ENCODE results near the gene TNRC6B.
A peak's percentile ranks its signal among the peaks of the same experiment; 100 is the strongest.
"Not testable (repeated sequence)": the region's sequence is repeated elsewhere in the genome, so short reads cannot be mapped to it uniquely, and the experiment has no call there.

TNRC6B gene

GRCh38 chr22:40177738-40178416, at the start of gene TNRC6B:
Gene TNRC6B, plus strand, starts transcription at chr22:40177925. Its CDS starts 211 bp downstream, at chr22:40178136.
- DNase-seq (ENCODE audit: low read depth in 2 of 2) = peak; percentile 51 to 78

- DNase-seq (ENCODE audit: low read depth in 2 of 2) = peak in 1 of 2 donors; percentile 14
These were observed 48.7 kb upstream of the TNRC6B start for GRCh38 chr22:40128989-40129388.

GRCh38 chr22:40137132-40137531, 40.6 kb upstream of the TNRC6B start:
- DNase-seq (ENCODE audit: low read depth in 2 of 2) = no peak

- no peak for DNase-seq (ENCODE audit: low read depth in 2 of 2)
These were observed 38.9 kb upstream of the TNRC6B start for GRCh38 chr22:40138866-40139265.

GRCh38 chr22:40147388-40148176, 30.1 kb upstream of the TNRC6B start:
- no peak for DNase-seq (ENCODE audit: low read depth in 2 of 2)

- no peak for DNase-seq (ENCODE audit: low read depth in 2 of 2)
These were observed 24.5 kb upstream of the TNRC6B start for GRCh38 chr22:40153192-40153591.

- DNase-seq (ENCODE audit: low read depth in 2 of 2) = no peak
These were observed 24.0 kb upstream of the TNRC6B start for GRCh38 chr22:40153705-40154104.

- DNase-seq (ENCODE audit: low read depth in 2 of 2) = no peak
These were observed 21.7 kb upstream of the TNRC6B start for GRCh38 chr22:40156001-40156516.

- not testable (repeated sequence) for DNase-seq (ENCODE audit: low read depth in 2 of 2)
These were observed 21.0 kb upstream of the TNRC6B start for GRCh38 chr22:40156682-40157081.

GRCh38 chr22:40157330-40157945, 20.3 kb upstream of the TNRC6B start:
- DNase-seq (ENCODE audit: low read depth in 2 of 2) = no peak

GRCh38 chr22:40161194-40161593, 16.5 kb upstream of the TNRC6B start:
- DNase-seq (ENCODE audit: low read depth in 2 of 2) = no peak

- DNase-seq (ENCODE audit: low read depth in 2 of 2) = not testable (repeated sequence)
These were observed 12.2 kb upstream of the TNRC6B start for GRCh38 chr22:40165537-40165936.

- DNase-seq (ENCODE audit: low read depth in 2 of 2) = no peak
These were observed 2.0 kb upstream of the TNRC6B start for GRCh38 chr22:40175611-40176244.

GRCh38 chr22:40176921-40177737, 596 bp upstream of the TNRC6B start:
- peak; percentile 62 to 66 for DNase-seq (ENCODE audit: low read depth in 2 of 2)

GRCh38 chr22:40178417-40179409, 988 bp downstream of the TNRC6B start:
- no peak for DNase-seq (ENCODE audit: low read depth in 2 of 2)

GRCh38 chr22:40179526-40179925, 1.8 kb downstream of the TNRC6B start:
- DNase-seq (ENCODE audit: low read depth in 2 of 2) = no peak

- no peak for DNase-seq (ENCODE audit: low read depth in 2 of 2)
These were observed 2.7 kb downstream of the TNRC6B start for GRCh38 chr22:40180403-40180802.

- DNase-seq (ENCODE audit: low read depth in 2 of 2) = no peak
These were observed 3.6 kb downstream of the TNRC6B start for GRCh38 chr22:40181323-40181722.

- DNase-seq (ENCODE audit: low read depth in 2 of 2) = no peak
These were observed 4.6 kb downstream of the TNRC6B start for GRCh38 chr22:40182231-40182835.

Data from stimulated activated CD8-positive, alpha-beta memory T cell treated with anti-CD3 and anti-CD28 coated beads, Interleukin-7, amount 100 ng/mL, for 4 hours (primary cell).